Ecto neural progenitor cell (in vitro differentiated cells): ENCODE data around the gene DQX1.

Experiments
- DNase-seq: peaks from one replicate; pipeline ENCODE4 v3.0.0-alpha.2; 2018; ENCODE audit warnings: low spot score

The DQX1 gene

GRCh38 chr2:74511104-74511989 lies 14.7 kb downstream of the DQX1 start:
- DNase-seq, result no peak

DNA sequence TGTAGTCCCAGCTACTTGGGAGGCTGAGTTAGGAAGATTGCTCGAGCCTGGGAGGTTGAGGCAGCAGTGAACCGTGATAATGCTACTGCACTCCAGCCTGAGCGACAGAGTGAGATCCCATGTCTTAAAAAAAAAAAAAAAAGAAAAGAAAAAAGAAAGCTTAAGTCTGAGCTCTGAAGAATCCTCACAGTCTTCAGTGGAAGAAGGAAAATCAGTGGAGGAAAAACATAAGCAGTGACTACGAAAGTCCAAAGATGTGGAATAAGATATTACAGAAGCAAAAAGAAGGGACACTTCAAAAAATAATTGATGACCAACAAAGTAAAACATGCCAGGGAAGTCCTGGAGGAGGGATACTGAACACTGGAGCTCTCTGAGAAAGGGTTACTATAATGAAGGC lies 15.8 kb downstream of the DQX1 start:
- DNase-seq, result no peak

DNA sequence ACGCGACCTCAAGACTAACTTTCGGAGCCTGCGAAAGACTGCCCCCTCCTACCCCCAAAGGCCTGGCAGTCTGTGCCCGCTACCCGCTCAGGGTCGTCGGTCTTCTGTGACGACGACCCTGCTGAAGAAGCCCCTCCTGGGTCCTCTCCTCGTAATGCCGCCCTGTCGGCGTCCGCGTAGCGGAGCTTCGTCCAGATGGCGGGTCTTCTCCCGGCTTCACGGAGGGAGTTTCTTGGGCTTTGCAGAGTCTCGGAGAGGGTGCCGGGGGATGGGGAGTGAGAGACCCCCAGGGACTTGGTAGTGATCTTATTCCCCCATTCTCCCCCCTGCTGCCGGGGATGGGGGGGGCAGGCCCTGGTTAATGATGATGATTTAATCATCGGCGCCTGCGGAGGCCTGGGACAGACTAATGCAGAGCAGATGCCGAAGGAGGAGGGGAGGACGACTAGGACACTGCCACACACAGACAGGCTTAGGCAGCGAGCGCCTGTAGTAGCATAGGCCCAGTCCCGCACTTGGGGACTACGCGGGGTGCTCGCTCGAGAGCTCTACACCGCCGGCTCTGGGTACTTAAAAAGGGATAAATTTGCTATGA lies 18.0 kb downstream of the DQX1 start:
- DNase-seq, result no peak

DNA sequence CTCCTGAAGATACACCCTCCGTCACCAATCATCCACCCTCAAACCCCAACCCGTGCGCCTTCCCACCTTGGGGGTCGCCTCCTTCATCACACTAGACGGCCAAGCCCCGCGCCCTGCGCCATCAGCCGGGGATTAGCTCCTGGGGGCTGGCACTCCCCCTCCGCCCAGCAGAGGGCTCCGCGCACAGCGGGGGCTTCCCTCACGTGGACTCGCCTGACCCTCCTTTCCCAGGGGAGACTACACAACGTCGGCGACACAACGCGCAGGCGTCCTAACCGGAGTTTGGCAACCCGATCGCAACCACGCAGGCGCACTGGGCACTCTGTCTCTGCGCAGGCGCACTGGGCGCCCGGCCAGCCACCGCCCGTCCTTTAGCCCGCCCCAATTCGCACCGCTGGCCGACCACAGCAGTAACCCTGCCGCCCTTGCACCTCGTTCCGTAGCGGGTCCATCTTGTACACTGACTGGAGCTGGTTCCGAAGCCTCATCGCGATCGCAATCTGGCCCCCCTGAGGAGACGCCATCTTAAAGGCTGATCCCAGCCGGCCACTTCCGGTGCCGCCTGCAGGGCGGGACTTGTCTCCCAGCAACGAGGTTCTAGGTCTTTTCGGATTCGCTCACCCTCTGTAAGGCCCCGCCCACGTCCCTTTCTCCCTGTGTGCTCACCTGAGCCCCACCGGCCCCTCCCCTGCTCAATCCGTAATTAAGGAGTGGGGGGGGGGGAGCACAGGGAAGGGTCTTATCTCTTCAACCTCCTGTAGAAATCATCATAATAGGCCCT lies 18.7 kb downstream of the DQX1 start, which contains the start of gene PCGF1:
TSS of gene PCGF1 (minus strand) at position 551 of the 781 bp plus-strand sequence. CDS start at position 524, 27 bp downstream.
- DNase-seq, result peak; percentile 97

GRCh38 chr2:74505448-74506246 lies 20.4 kb downstream of the DQX1 start:
- no peak for DNase-seq

- no peak for DNase-seq
These were observed 21.4 kb downstream of the DQX1 start for GRCh38 chr2:74504591-74504990.

DNA sequence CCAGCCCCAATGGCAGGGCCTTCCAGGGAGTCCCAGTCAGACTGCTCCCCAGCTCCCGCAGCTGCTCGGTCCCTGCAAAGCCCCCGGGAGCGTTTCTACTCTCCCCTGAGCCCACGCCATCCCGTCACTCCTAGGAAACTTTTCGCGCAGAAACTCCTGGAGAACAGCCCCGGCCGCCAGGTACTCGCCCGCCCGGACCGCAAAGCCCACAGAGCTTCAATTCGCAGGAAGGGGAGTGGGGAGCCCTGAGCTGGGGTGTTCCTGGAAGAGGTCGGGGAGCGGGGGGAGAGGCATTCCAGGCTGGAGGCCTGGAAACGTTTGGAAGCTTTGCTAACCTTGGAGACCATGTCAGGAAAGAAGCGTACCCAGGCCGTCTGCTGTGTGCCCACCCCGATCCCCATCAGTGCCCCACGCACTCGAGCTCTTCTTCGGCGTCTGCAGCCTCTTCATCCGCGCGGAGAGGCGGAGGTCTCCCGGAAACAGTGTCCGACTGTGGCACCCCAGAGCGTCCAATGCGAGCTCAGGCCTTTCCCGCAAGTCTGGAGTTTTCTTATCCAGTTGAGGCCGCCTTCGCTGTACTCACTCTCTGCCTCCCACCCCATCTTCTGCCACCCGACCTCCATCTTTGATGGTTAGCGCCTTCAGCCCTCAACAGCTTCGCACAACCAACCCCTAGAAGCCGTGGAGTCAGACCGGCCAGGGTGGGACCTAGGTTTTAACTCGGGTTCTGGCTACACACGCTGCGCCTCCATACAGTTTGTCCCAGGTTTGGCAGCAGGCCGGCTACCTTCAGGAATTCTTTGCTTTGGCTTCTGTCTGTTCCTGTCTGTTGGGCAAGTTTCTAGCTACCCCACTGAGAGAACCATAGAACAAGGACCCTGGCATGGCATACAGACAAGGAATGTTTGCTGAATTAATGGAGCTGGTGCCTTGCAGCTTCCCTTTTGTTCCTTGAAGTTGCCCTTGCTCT lies 22.2 kb downstream of the DQX1 start:
- no peak for DNase-seq

DNA sequence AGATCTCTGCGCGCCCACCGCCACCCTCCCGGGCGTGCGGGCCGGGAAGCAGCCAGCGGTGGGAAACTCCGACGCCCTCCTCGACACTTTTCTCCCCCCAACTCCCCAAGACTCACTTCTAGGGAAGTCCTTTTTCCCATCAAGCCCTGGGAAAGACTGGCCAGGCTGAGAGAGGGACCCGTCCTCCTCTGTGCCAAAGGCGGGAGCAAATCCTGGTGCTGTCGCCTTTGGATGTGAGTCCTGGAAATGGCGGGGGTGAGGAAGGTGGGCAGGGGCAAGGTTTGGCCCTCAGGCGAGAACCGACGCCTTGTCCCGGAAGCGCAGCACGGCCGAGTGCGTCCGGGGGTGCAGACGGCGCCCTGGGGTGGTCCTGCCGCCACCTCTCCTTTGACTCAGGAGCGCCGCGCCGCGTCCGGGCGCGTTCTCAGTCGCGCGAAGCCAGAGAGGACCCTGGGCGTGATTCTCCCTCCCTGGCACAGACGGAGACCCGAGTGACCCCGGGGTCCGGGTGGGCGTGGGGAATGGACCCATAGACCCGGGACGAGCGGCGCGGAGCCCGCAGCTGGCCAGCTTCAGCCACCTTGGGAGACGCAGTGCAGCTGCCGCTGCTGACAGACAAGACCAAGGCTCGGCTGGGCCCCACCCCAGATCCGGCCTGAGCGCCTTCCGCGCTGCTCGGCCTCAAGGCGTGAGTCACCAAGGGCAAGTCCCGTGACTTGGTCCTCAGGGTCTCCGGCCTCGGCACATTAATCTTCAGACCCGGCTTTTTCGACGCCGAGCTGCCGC lies 23.1 kb downstream of the DQX1 start:
- DNase-seq, result peak; percentile 78

GRCh38 chr2:74502147-74502719 lies 23.8 kb downstream of the DQX1 start:
- no peak for DNase-seq

DNA sequence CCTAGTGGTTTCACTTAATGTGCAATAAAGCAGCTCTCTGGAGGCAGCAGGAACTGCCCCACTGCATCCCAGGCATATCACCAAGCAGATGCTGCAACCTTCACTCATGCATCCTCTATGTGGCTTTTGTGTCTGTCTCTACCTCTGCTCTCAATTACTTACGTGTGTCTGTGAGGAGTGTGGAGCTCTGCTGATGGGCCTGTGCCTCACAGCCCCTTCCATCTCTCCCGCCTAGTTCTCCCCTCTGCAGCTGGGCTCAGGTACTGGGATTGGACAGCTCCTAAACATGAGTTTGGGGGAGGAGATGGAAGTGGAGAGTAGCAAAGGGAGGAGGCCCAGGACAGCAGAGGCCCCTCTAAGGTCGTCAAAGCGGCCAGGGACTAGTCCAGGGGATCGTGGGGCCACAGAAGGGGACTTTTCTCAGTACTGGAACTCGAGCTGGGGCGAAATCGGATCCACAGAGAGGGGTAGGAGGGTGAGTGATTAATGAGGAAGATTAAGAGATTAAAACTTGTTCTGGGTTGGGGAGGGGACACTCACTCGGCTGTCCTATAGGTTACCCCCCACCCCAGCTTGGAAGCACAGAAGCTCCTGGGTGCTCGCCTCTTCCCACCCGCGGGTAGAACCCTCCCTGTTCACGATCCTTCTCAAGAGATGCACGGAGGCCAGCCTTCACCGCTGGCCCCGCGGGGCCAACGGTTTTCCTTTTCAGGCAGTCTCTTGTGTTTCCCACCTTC lies 24.5 kb downstream of the DQX1 start:
- no peak for DNase-seq

DNA sequence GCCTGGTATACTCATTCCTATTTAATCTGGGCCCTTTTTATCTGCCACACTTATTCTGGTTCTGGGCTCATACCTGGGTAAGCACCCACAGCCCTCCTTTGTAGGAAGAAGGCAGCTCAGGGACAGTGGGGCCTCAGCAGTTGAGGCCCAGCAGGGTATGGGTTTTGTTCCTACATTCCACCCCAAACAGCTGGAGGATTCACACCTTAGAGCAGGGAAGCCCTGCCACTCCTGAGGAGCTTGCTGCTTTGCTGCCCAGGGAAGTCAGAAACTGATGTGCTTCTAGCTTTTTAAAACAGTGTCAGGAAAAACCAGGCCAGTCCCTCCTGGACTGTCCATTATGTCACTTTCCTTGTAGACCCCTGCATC lies 25.5 kb downstream of the DQX1 start:
- no peak for DNase-seq

DNA sequence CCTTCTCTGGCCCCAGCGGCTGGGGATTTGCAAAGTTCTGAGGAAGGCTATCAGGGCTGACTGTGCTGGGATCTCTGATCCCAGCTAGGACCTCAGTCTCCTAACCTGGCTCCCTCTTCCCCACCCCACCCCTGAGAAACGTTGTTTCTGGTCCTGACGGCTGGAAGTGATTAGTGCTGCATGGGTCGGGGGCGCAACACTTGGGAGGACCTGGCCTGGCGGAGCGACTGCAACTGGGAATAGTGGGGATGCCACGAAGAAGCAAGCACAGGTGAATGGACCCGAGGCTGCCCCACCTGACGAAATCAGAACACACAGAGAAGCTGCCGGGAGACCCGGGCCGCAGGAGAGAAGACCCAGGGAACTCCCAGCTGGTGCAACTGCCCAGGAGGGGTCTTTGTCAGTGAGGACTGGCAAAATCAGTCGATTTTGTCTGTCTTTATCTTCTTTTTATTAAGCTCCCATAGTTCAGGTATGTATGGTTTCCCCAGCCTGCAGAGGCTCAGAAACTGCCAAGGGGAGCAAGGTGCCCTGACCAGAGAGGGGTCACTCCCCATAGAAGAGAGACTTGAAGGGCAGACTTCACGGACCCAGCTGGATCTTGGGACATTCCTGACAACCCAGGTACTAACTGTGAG lies 26.0 kb downstream of the DQX1 start:
- DNase-seq, result no peak

- DNase-seq, result peak; percentile 60
These were observed 26.6 kb downstream of the DQX1 start, which contains the start of gene LBX2 for GRCh38 chr2:74499267-74499939. TSS of gene LBX2 (minus strand) at chr2:74499603. CDS start at chr2:74499537, 66 bp downstream.

- DNase-seq, result peak; percentile 66
These were observed 27.3 kb downstream of the DQX1 start for GRCh38 chr2:74498500-74499266.

DNA sequence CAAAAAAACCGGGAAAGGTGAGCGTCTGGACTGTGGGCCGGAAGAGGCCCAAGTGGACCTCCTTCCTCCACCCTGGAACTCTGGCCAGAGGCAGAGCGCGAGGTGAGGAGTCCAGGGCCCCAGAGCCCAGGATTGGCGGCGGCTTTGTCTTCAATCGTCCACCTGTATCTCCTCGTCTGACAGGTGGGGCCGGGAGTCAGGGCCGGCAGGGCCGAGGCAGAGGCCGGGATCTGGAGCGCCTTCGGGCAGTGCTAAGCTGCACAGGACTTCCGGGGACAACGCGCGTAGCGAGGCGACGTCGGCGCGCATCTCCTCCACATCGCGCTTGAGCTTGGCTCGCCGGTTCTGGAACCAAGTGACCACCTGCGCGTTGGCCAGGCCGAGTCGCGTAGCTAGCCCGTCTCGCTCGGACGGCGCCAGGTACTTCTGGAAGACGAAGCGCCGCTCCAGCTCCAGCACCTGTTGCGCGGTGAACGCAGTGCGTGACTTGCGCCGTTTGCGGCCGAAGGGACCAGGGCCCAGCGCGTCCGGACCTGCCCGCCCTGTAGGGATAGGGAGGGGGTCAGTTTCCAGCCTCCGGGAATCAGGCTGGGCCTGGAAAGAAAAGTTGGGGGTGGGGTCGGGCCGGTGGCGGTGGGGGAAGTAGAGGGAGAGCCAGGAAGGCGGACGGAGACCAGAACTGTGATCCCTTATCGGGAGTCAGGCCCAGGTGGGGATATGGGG lies 28.1 kb downstream of the DQX1 start:
- DNase-seq, result peak; percentile 69
